Activated T-cell treated with anti-CD3 and anti-CD28 coated beads, Interleukin-2, amount 50 U/mL, for 4 hours (primary cell): ENCODE results near the gene STEAP3. TPM values are rescaled to one million over a fixed set of nuclear protein-coding genes. Genes with fewer than 3 reads are reported as not detected.
"Not testable (repeated sequence)": the region's sequence is repeated elsewhere in the genome, so short reads cannot be mapped to it uniquely, and the experiment has no call there.

Experiments used
- ATAC-seq, 2 donors: fragments of 200-7000 bp; cut with Tn5 transposase; one replicate each; pipeline ENCODE4 v1.10.0; 2021
- DNase-seq: peaks from one replicate; pipeline ENCODE4 v3.0.0-alpha.2; 2020
- H3K27me3 Mint-ChIP-seq: one replicate; pipeline ENCODE4 v1.8.0; 2021; ENCODE audit warnings: low read depth, mixed read lengths
- H3K36me3 Mint-ChIP-seq: one replicate; pipeline ENCODE4 v1.8.0; 2022; ENCODE audit warnings: mixed read lengths; ENCODE audit not compliant: insufficient read depth
- H3K4me1 Mint-ChIP-seq: one replicate; pipeline ENCODE4 v1.8.0; 2021; ENCODE audit warnings: low read depth, mixed read lengths
- H3K4me3 Mint-ChIP-seq: one replicate; pipeline ENCODE4 v1.8.0; 2021; ENCODE audit warnings: mild to moderate bottlenecking, moderate library complexity, mixed read lengths
- H3K9me3 Mint-ChIP-seq: one replicate; pipeline ENCODE4 v1.8.0; 2021; ENCODE audit warnings: mixed read lengths
- total RNA-seq, 3 donors: library from RNA; stranded (reverse); gene quantifications; one replicate each; pipeline ENCODE4 v1.2.1, GENCODE V29; 2021

STEAP3 gene
- total RNA-seq, 3 donors from 2014 or later: 0.15 to 0.24 (median 0.18) TPM

DNA sequence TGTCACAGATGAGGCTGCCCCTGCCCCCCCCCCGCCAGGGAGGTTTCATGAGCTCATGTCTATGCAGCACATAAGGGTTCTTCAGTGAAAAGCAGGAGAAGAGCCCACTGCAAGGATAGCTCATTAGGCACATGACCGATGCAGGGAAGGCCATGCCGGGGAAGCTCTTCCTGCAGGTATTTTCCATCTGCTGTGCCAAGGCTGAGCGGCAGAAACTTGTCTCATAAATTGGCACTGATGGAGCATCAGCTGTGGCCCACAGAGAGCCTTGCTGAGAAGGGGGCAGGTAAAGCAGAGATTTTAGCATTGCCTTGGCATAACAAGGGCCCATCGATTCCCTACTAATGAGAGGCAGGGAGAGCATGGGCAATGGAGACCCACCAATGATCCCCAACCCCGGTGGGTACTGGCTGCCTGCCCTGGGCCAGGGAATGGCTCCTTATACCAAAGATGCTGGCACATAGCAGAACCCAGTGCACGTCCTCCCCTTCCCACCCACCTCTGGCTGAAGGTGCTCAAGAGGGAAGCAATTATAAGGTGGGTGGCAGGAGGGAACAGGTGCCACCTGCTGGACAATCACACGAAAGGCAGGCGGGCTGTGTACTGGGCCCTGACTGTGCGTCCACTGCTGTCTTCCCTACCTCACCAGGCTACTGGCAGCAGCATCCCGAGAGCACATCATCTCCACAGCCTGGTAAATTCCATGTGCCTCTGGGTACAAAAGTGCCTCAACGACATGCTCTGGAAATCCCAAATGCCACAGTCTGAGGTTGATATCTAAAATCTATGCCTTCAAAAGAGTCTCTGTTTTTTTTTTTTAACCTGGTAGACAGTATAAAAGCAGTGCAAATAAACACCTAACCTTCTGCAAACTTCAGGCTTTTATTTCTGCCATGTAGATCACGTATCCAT lies 41.4 kb downstream of the STEAP3 start:
- H3K4me1 Mint-ChIP-seq: no peaks in the 10 kb centered on the region
- no peaks in the 10 kb centered on the region for H3K36me3 Mint-ChIP-seq
- H3K27me3 Mint-ChIP-seq: peaks cover 7% of the 10 kb centered on the region
- no peaks in the 10 kb centered on the region for H3K9me3 Mint-ChIP-seq
- ATAC-seq (peak; percentile 35 to 40), DNase-seq (no peak)
- no peak overlapping the region for H3K4me3 Mint-ChIP-seq

DNA sequence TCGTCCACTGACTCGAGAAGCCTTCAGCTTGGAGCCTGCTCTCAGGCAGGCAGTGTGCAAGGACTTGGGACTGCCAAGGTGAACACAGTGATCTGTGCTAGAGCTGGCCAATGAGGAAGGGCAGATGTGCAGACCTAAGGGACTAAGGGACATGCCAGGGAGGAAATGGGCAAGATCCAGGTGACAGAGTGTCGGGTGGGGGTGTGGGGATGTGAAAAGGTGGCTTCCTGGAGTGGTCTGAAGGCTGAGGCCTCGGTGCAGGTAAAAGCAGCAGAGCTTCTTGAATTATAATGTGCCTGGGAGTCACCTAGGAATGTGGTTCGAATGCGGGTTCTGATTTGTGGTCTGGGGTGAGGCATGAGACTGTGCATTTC lies 42.0 kb downstream of the STEAP3 start:
- Mint-ChIP-seq H3K9me3 (peaks cover 3% of the 10 kb centered on the region), H3K4me1 (no peaks in the 10 kb centered on the region), H3K36me3 (no peaks in the 10 kb centered on the region), H3K4me3 (no peak overlapping the region), H3K27me3 (peaks cover 7% of the 10 kb centered on the region)
- DNase-seq: no peak
- ATAC-seq: no peak

DNA sequence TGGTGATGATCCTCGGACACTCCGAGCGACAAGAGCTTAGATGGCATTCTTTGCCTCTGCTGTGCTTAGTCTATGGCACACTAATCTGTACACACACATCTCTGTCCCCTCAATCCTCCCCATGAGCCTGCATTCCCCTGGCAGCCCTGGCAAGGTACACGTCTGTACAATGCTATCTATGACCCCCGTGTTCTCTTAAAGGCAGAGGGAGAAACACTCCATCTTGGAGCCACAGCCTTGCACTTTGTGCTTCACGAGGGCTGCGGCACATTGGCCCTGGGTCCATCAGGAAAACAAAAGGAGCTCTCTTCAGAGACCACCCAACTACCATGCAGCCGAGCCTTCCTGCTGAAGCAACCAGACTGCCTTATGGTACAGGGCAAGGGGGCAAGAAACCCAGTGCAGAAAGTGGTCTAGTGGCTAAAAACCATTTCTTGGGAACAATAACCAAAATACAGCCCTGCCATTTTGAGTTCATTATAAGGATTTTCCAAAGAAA lies 42.5 kb downstream of the STEAP3 start:
- DNase-seq (no peak), ATAC-seq (no peak)
- Mint-ChIP-seq H3K27me3 (peaks cover 7% of the 10 kb centered on the region), H3K4me3 (no peak overlapping the region), H3K4me1 (no peaks in the 10 kb centered on the region), H3K36me3 (no peaks in the 10 kb centered on the region), H3K9me3 (peaks cover 3% of the 10 kb centered on the region)

DNA sequence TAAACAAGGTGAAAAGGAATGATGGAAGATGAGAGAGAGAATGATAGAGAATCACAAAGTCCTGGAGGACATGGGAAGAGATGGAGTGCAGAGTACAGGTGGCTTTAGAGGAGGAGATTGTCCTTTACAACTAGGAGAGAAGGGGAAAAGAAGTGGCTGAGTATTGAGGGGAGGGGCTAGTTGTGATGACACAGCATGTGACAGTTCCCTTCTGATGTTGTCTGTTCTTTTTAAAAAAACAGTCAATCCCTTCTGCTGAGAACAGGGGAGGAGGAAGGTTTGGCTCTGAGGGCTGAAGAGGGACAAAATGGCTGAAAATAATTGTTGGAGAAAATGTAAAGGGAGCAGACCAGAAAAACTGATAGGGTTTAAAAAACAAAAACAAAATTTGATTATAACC lies 44.0 kb downstream of the STEAP3 start:
- H3K27me3 Mint-ChIP-seq: peaks cover 5% of the 10 kb centered on the region
- no peak overlapping the region for H3K4me3 Mint-ChIP-seq
- H3K9me3 Mint-ChIP-seq: peaks cover 3% of the 10 kb centered on the region
- no peak for ATAC-seq
- H3K36me3 Mint-ChIP-seq: no peaks in the 10 kb centered on the region
- DNase-seq: no peak
- H3K4me1 Mint-ChIP-seq: no peaks in the 10 kb centered on the region

DNA sequence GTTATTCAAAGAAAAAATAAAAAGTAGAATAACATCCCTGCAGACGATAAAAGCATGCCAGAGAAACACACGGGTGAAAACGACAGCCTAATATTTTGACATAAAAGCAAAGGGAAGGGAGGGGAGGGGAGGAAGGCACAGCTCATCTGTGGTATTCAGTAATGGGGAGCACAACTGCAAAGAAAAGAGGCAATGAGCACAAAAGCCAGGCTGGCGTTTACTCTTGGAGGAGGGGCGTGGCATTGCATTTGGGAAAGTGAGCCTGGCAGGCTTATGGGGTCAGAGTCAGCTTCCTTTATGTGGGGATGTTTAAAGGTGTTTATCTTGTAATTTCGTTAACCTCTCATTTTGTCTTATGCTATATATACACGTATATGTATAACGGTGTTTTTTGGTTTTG lies 53.2 kb downstream of the STEAP3 start:
- H3K27me3 Mint-ChIP-seq: no peaks in the 10 kb centered on the region
- no peaks in the 10 kb centered on the region for H3K4me1 Mint-ChIP-seq

DNA sequence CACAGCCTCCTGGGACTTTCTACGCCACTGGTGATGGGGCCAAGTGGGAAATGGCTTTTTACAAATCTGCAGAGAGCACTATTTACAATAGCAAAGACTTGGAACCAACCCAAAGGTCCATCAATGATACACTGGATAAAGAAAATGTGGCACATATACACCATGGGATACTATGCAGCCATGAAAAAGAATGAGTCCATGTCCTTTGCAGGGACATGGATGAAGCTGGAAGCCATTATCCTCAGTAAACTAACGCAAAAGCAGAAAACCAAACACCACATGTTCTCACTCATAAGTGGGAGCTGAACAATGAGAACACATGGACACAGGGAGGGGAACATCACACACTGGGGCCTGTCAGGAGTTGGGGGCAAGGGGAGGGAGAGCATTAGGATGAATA lies 54.8 kb downstream of the STEAP3 start:
- not testable (repeated sequence) for ATAC-seq, H3K4me3 Mint-ChIP-seq, H3K4me1 Mint-ChIP-seq, H3K27me3 Mint-ChIP-seq, H3K36me3 Mint-ChIP-seq, DNase-seq, H3K9me3 Mint-ChIP-seq

More for the DNA sequence above, 53.2 kb downstream of the STEAP3 start:
- peaks cover 3% of the 10 kb centered on the region for H3K36me3 Mint-ChIP-seq
- no peaks in the 10 kb centered on the region for H3K9me3 Mint-ChIP-seq
- H3K4me3 Mint-ChIP-seq: no peak overlapping the region
- ATAC-seq (no peak), DNase-seq (no peak)

DNA sequence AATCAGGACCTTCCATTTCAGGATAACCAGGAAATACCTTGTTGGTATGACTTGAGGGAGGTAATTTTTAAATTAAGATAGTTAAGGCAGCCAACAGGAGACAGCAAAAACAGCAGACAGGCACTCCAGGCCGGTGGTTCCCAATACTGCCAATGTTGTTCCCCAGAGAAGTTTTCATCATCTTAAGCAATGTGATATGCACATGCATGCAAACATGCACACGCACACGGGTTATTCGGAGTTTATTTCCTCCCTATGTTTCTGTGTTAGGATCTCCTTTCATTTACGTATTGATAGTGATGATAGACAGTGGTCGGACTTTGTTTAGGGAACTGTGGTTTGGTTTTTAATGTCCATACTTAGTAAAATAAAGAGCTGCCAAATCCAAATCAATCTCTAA lies 55.3 kb downstream of the STEAP3 start:
- DNase-seq (no peak), ATAC-seq (no peak)
- no peaks in the 10 kb centered on the region for H3K4me1 Mint-ChIP-seq
- H3K4me3 Mint-ChIP-seq: no peak overlapping the region
- no peaks in the 10 kb centered on the region for H3K27me3 Mint-ChIP-seq
- no peaks in the 10 kb centered on the region for H3K9me3 Mint-ChIP-seq
- H3K36me3 Mint-ChIP-seq: peaks cover 3% of the 10 kb centered on the region

DNA sequence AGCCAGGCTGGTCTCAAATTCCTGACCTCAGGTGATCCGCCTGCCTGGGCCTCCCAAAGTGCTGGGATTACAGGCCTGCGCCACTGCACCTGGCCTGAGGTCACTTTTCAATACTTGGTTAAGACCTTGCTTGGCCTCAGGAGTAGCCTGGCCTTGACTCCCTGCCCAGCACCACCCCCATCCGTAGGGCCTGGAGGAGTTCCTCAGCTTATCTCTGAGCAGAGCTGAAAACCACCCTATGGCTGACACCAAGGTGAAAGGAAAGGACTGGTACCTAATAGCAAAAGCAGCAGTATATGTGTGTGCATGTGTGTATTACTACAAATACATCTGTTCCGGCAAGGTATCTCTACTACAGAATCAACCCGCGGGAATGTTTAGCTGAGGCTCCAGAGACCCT lies 56.0 kb downstream of the STEAP3 start:
- Mint-ChIP-seq H3K9me3 (no peaks in the 10 kb centered on the region), H3K36me3 (peaks cover 3% of the 10 kb centered on the region), H3K4me3 (no peak overlapping the region), H3K4me1 (no peaks in the 10 kb centered on the region), H3K27me3 (no peaks in the 10 kb centered on the region)
- no peak for DNase-seq
- ATAC-seq: no peak

DNA sequence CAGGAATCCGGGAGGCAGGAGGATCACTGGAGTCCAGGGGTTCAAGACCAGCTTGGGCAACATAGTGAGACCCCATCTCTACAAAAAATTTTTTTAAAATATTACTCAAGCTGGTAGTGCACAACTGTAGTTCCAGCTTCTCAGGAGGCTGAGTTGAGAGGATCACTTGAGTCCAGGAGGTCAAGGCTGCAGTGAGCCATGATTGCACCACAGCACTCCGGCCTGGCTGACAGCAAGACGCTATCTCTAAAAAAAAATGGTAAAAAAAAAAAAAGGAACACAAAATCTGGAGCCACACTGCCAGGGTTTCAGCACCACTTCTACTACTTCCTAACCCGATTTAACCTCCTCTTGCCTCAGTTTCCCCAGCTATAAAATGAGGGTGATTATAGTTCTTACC lies 57.0 kb downstream of the STEAP3 start:
- Mint-ChIP-seq H3K36me3 (peaks cover 2% of the 10 kb centered on the region), H3K9me3 (no peaks in the 10 kb centered on the region), H3K27me3 (no peaks in the 10 kb centered on the region), H3K4me1 (no peaks in the 10 kb centered on the region), H3K4me3 (no peak overlapping the region)
- ATAC-seq (no peak), DNase-seq (no peak)

DNA sequence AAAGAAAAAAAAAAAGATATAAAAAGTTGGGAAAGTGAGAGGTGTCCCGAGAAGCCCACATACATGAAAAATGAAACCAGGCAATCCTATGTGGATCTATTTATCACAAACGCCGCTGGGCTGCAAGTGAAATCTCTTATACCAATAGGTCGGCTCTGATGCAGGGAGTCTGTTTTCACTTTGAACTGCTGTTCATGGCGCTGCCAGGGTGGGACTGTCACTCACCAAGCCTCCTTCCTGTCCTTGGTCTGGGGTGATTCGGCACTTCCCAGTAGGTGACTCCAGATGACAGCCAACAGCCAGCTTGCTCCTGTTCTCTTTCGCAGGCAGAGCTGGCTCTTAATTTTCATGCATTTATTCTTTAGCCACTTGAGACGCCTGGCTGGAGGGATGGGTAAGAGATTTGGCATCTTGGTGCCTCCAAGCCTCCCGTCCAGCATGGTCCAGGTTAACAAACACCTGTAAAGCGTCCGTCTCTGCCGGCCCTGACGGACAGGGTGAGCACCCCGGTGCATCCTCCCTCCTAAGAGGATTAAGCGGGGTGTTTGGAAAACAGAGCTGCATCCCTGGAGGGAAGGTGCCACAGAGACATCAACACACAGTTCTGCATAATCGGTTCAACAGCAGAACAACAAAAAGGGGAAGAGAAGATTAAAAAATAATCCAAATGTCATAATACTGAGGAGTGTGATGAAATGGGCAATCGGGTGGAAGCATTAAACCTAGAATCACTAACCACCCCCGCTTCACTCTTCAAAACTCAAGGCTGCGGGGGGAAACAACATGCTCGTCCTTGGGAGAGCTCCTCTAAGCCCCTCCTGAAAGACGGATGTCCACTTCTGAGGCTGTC lies 58.7 kb downstream of the STEAP3 start:
- no peaks in the 10 kb centered on the region for H3K9me3 Mint-ChIP-seq
- H3K4me3 Mint-ChIP-seq: no peak overlapping the region
- H3K27me3 Mint-ChIP-seq: no peaks in the 10 kb centered on the region
- no peak for DNase-seq
- H3K36me3 Mint-ChIP-seq: peaks cover 8% of the 10 kb centered on the region
- no peak for ATAC-seq
- no peaks in the 10 kb centered on the region for H3K4me1 Mint-ChIP-seq

DNA sequence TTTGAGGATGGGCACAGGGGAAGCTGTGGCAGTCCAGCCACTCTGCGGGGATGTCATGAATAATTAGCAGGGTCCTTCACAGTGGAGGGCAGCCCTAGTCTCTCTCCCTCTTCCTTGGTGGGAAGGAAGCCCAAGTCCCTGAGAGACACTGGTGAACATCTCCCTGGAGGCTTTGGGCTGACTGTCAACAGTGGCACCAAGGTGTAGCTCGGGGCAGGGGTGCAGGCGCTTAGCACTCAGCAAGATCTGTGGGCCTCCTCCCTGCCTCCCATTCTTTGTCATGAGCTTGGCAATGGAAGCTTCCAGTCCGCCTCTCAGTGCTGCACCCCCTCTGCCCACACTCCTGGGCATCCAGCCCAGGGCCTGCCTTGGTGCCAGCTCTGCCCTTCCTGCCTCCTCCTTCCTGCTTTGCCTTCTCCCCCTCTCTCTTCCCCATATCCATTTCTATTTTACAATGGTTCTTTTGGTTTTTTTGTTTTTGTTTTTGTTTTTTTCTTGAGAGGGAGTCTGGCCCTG lies 59.4 kb downstream of the STEAP3 start:
- Mint-ChIP-seq H3K4me3 (no peak overlapping the region), H3K27me3 (no peaks in the 10 kb centered on the region), H3K36me3 (peaks cover 8% of the 10 kb centered on the region), H3K4me1 (no peaks in the 10 kb centered on the region), H3K9me3 (no peaks in the 10 kb centered on the region)
- ATAC-seq (no peak), DNase-seq (no peak)

DNA sequence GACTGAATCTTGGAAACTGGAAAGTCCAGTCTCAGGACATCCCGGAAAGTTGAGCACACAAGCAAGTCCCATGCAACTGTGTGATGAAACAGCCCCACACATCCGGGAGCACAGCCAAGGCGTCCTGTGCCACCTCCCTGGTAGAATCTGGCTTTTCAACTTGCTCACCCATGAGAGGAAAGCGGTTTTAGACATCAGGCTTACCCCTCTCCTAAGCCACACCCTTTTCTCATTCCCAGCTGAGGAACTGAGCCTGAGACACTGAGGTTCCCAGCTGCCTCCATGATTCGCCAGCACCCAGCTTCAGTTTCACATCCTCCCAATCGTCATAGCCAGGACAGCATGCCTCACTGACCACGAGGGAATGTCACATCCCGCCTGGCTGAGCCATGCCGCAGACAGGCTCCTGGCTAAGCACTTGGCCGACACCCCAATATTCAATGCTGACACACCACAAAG lies 60.3 kb downstream of the STEAP3 start:
- no peaks in the 10 kb centered on the region for H3K4me1 Mint-ChIP-seq
- DNase-seq (no peak), ATAC-seq (no peak)
- H3K4me3 Mint-ChIP-seq: no peak overlapping the region
- H3K27me3 Mint-ChIP-seq: no peaks in the 10 kb centered on the region
- no peaks in the 10 kb centered on the region for H3K9me3 Mint-ChIP-seq
- H3K36me3 Mint-ChIP-seq: peaks cover 8% of the 10 kb centered on the region

DNA sequence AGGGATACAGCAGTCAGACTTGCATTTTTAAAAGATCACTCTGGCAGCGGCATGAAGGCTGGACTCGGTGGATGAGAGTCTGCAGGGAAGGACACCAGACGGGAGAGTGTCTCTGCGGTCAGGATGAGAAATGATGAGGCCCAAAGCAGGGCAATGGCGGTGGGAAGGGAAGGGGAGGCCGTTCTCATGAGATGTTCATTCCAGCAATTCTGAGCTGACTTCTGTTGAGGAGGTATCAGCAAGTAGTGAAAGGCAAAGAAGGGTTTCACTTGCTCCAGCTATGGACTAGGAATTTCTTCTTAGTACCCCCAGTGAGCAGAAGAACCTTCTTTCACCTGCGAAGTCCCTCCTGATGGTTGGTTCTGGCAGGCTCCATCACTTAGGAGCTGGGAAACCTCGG lies 63.0 kb downstream of the STEAP3 start:
- DNase-seq (no peak), ATAC-seq (no peak)
- Mint-ChIP-seq H3K9me3 (no peaks in the 10 kb centered on the region), H3K4me1 (peaks cover 3% of the 10 kb centered on the region), H3K27me3 (no peaks in the 10 kb centered on the region), H3K36me3 (peaks cover 6% of the 10 kb centered on the region), H3K4me3 (no peak overlapping the region)

DNA sequence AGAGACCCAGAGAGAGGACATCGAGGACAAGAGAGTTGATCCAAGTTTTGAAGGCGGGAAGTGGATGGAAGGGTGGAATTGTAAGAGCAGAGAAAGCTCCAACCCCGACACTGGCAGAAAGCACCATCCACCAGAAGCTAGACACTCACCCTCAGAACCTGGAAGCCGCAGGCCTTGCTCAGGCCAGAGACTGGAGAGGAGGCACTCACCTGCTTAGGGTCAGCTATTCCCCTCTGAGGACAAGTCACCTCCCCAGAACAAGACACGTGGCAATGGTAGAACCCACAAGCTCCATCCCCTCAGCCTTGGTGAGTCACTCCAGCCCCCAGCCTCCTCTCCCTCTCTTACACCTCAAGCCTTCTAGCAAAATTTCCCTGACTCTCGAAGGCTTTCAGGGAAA lies 64.9 kb downstream of the STEAP3 start:
- ATAC-seq (no peak), DNase-seq (no peak)
- Mint-ChIP-seq H3K9me3 (no peaks in the 10 kb centered on the region), H3K27me3 (no peaks in the 10 kb centered on the region), H3K4me1 (peaks cover 3% of the 10 kb centered on the region), H3K4me3 (no peak overlapping the region), H3K36me3 (peaks cover 6% of the 10 kb centered on the region)
